ENCODE measurements around the gene MID1.

The MID1 gene

DNA sequence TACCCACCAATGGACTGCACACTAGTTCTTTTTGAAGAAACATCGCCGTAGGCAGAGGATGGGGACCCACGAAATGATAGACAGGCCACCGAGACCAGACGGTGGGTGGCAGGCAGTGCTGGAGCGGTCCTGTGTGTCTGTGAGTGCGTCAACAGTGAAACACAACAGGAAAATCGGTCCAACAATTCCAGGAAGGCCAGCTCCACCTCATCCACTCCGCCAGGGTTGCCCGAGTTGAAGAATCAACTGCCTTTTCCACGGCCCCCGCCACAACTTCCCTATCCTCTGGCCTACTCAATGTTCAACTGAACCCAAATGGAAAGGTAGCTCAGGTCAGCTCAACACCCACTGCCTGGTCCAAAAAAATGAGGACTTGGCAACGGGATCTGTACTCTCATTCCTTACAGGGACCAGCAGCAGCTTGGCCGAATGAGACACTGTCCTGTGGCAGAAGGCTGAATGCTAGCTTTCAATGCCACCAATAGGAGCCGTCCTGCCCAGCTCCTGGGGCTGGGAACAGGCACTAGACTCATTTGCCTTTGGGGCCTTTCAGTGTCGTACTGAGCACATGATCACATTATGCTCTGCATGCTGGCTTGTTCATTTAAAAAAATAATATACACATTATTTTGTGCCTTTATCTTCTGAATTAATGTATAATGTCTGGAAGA lies 43.5 kb downstream of the MID1 start:
- DNase-seq (ENCODE audit: low read depth, low spot score): no peak
- no peak for TF ChIP-seq ZNF274 (IDR thresholded peaks at IDR 0.05; ENCODE audit: low read depth, low read length)
- no peak for TF ChIP-seq YY1 (IDR thresholded peaks at IDR 0.05; ENCODE audit: insufficient read depth, insufficient read length)
- no peak for TF ChIP-seq SUZ12 (IDR thresholded peaks at IDR 0.05; ENCODE audit: extremely low read depth, insufficient read depth, insufficient read length)
- H3K4me1 ChIP-seq (ENCODE audit: insufficient read depth, insufficient read length): no peaks in the 10 kb centered on the region

GRCh38 chrX:10576186-10576585 lies 44.2 kb downstream of the MID1 start:
- H3K36me3 ChIP-seq (ENCODE audit: insufficient read depth, insufficient read length, low read length): no peaks in the 10 kb centered on the region
- H3K27me3 ChIP-seq (ENCODE audit: insufficient read depth, insufficient read length): no peaks in the 10 kb centered on the region
- no peak overlapping the region for H3K4me3 ChIP-seq (ENCODE audit: insufficient read length, low read depth)
- TF ChIP-seq SUZ12 (IDR thresholded peaks at IDR 0.05; ENCODE audit: extremely low read depth, insufficient read depth, insufficient read length) (no peak), YY1 (IDR thresholded peaks at IDR 0.05; ENCODE audit: insufficient read depth, insufficient read length) (no peak), ZNF274 (IDR thresholded peaks at IDR 0.05; ENCODE audit: low read depth, low read length) (no peak)
- H3K9me3 ChIP-seq (ENCODE audit: insufficient read depth, low read length): peaks cover 4% of the 10 kb centered on the region; the same call in 1 of the 2 replicates
- H3K4me1 ChIP-seq (ENCODE audit: insufficient read depth, insufficient read length): no peaks in the 10 kb centered on the region
- H3K9ac ChIP-seq (ENCODE audit: insufficient read length, low read depth): no peak overlapping the region
- DNase-seq (ENCODE audit: low read depth, low spot score): no peak

More for the DNA sequence above, 43.5 kb downstream of the MID1 start:
- no peak overlapping the region for H3K4me3 ChIP-seq (ENCODE audit: insufficient read length, low read depth)
- H3K36me3 ChIP-seq (ENCODE audit: insufficient read depth, insufficient read length, low read length): no peaks in the 10 kb centered on the region
- peaks cover 4% of the 10 kb centered on the region; the same call in 1 of the 2 replicates for H3K9me3 ChIP-seq (ENCODE audit: insufficient read depth, low read length)
- no peak overlapping the region for H3K9ac ChIP-seq (ENCODE audit: insufficient read length, low read depth)
- no peaks in the 10 kb centered on the region for H3K27me3 ChIP-seq (ENCODE audit: insufficient read depth, insufficient read length)

GRCh38 chrX:10574663-10575062 lies 45.7 kb downstream of the MID1 start:
- TF ChIP-seq YY1 (IDR thresholded peaks at IDR 0.05; ENCODE audit: insufficient read depth, insufficient read length) (no peak), ZNF274 (IDR thresholded peaks at IDR 0.05; ENCODE audit: low read depth, low read length) (no peak), SUZ12 (IDR thresholded peaks at IDR 0.05; ENCODE audit: extremely low read depth, insufficient read depth, insufficient read length) (no peak)
- no peaks in the 10 kb centered on the region for H3K4me1 ChIP-seq (ENCODE audit: insufficient read depth, insufficient read length)
- no peaks in the 10 kb centered on the region for H3K36me3 ChIP-seq (ENCODE audit: insufficient read depth, insufficient read length, low read length)
- H3K27me3 ChIP-seq (ENCODE audit: insufficient read depth, insufficient read length): no peaks in the 10 kb centered on the region
- H3K4me3 ChIP-seq (ENCODE audit: insufficient read length, low read depth): no peak overlapping the region
- peaks cover 4% of the 10 kb centered on the region; the same call in 1 of the 2 replicates for H3K9me3 ChIP-seq (ENCODE audit: insufficient read depth, low read length)
- DNase-seq (ENCODE audit: low read depth, low spot score): no peak
- H3K9ac ChIP-seq (ENCODE audit: insufficient read length, low read depth): no peak overlapping the region

- H3K4me1 ChIP-seq (ENCODE audit: insufficient read depth, insufficient read length): no peaks in the 10 kb centered on the region
- no peak overlapping the region for H3K9ac ChIP-seq (ENCODE audit: insufficient read length, low read depth)
- no peaks in the 10 kb centered on the region for H3K27me3 ChIP-seq (ENCODE audit: insufficient read depth, insufficient read length)
- TF ChIP-seq SUZ12 (IDR thresholded peaks at IDR 0.05; ENCODE audit: extremely low read depth, insufficient read depth, insufficient read length): no peak
- no peak for TF ChIP-seq YY1 (IDR thresholded peaks at IDR 0.05; ENCODE audit: insufficient read depth, insufficient read length)
- no peak for TF ChIP-seq ZNF274 (IDR thresholded peaks at IDR 0.05; ENCODE audit: low read depth, low read length)
- peaks cover 4% of the 10 kb centered on the region; the same call in 1 of the 2 replicates for H3K9me3 ChIP-seq (ENCODE audit: insufficient read depth, low read length)
- DNase-seq (ENCODE audit: low read depth, low spot score): no peak
- H3K4me3 ChIP-seq (ENCODE audit: insufficient read length, low read depth): no peak overlapping the region
- peaks cover 11% of the 10 kb centered on the region for H3K36me3 ChIP-seq (ENCODE audit: insufficient read depth, insufficient read length, low read length)
Observed at GRCh38 chrX:10571260-10571659, 49.1 kb downstream of the MID1 start.

GRCh38 chrX:10570601-10571000 lies 49.8 kb downstream of the MID1 start:
- peaks cover 4% of the 10 kb centered on the region; the same call in 1 of the 2 replicates for H3K9me3 ChIP-seq (ENCODE audit: insufficient read depth, low read length)
- H3K4me3 ChIP-seq (ENCODE audit: insufficient read length, low read depth): no peak overlapping the region
- H3K27me3 ChIP-seq (ENCODE audit: insufficient read depth, insufficient read length): no peaks in the 10 kb centered on the region
- no peak for TF ChIP-seq YY1 (IDR thresholded peaks at IDR 0.05; ENCODE audit: insufficient read depth, insufficient read length)
- TF ChIP-seq SUZ12 (IDR thresholded peaks at IDR 0.05; ENCODE audit: extremely low read depth, insufficient read depth, insufficient read length): no peak
- TF ChIP-seq ZNF274 (IDR thresholded peaks at IDR 0.05; ENCODE audit: low read depth, low read length): no peak
- peaks cover 13% of the 10 kb centered on the region for H3K36me3 ChIP-seq (ENCODE audit: insufficient read depth, insufficient read length, low read length)
- H3K9ac ChIP-seq (ENCODE audit: insufficient read length, low read depth): no peak overlapping the region
- no peaks in the 10 kb centered on the region for H3K4me1 ChIP-seq (ENCODE audit: insufficient read depth, insufficient read length)
- DNase-seq (ENCODE audit: low read depth, low spot score): no peak

DNA sequence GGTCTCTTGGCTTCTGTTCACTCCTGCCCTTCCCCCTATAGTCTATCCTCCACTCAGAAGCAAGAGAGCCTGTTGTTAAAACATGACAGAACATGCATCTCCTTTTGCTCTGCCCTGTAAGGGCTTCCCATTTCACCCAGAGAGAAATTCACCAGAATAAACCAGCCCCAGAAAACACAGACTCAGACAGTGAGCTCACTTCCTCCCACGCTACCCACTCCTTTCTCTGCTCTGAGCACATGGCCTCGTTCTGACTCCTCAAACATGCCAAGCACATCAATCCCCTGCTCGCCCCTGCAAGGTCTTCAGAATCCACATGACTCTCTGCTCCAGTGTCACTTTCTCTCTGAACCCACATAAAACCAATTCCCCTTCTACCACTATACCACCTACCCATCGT lies 50.4 kb downstream of the MID1 start:
- Histone ChIP-seq H3K4me3 (ENCODE audit: insufficient read length, low read depth) (no peak overlapping the region), H3K9me3 (ENCODE audit: insufficient read depth, low read length) (peaks cover 4% of the 10 kb centered on the region; the same call in 1 of the 2 replicates), H3K36me3 (ENCODE audit: insufficient read depth, insufficient read length, low read length) (peaks cover 16% of the 10 kb centered on the region), H3K9ac (ENCODE audit: insufficient read length, low read depth) (no peak overlapping the region), H3K4me1 (ENCODE audit: insufficient read depth, insufficient read length) (no peaks in the 10 kb centered on the region), H3K27me3 (ENCODE audit: insufficient read depth, insufficient read length) (no peaks in the 10 kb centered on the region)
- TF ChIP-seq ZNF274 (IDR thresholded peaks at IDR 0.05; ENCODE audit: low read depth, low read length) (no peak), SUZ12 (IDR thresholded peaks at IDR 0.05; ENCODE audit: extremely low read depth, insufficient read depth, insufficient read length) (no peak), YY1 (IDR thresholded peaks at IDR 0.05; ENCODE audit: insufficient read depth, insufficient read length) (no peak)
- no peak for DNase-seq (ENCODE audit: low read depth, low spot score)

DNA sequence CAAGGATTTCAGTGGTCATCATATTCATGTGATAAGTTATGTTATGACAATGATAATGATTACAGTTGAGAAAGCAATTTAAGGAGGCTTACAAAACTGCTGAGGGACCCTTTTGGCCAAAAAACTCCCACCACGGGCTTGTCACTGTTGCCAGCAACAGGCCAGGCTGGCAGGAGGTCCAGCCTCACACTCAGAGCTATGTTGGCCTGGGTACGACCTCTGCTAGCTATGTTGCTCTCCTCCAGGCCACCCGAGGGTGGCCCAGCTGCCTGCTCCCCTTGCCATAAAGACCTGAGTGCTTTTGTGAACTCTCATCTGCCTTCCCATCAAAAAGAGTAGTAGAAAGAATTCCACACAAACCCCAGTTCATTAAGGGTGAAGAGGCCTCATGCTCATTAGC lies 52.0 kb downstream of the MID1 start:
- H3K4me1 ChIP-seq (ENCODE audit: insufficient read depth, insufficient read length): no peaks in the 10 kb centered on the region
- peaks cover 16% of the 10 kb centered on the region for H3K36me3 ChIP-seq (ENCODE audit: insufficient read depth, insufficient read length, low read length)
- no peak overlapping the region for H3K4me3 ChIP-seq (ENCODE audit: insufficient read length, low read depth)
- no peak overlapping the region for H3K9ac ChIP-seq (ENCODE audit: insufficient read length, low read depth)
- no peak for DNase-seq (ENCODE audit: low read depth, low spot score)
- TF ChIP-seq YY1 (IDR thresholded peaks at IDR 0.05; ENCODE audit: insufficient read depth, insufficient read length) (no peak), SUZ12 (IDR thresholded peaks at IDR 0.05; ENCODE audit: extremely low read depth, insufficient read depth, insufficient read length) (no peak), ZNF274 (IDR thresholded peaks at IDR 0.05; ENCODE audit: low read depth, low read length) (no peak)
- no peaks in the 10 kb centered on the region for H3K9me3 ChIP-seq (ENCODE audit: insufficient read depth, low read length)
- H3K27me3 ChIP-seq (ENCODE audit: insufficient read depth, insufficient read length): no peaks in the 10 kb centered on the region

Data from NT2/D1 (cell line).